Measurements from ENCODE around the gene CISH.

DNA sequence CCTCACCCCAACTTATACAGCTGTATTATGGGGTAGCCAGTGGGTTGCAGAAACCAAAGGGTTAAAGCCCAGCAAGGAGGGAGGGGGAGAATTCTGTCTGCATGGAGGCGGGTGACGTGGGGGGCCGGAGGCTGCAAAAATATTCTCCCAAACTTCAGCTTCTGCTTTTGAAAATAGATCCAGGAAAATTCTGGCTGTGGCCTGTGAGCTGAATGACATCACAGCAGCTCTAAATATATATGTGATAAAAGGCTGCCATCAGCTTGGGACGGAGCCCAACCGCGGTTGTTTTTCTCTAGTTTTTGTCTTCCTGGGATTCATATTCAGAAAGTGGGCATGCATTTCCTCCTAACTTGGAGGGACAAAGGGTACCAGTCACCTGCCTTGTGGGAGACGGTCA is 33.0 kb upstream of the CISH start:
- TF ChIP-seq EZH2 (IDR thresholded peaks at IDR 0.05): no peak
- TF ChIP-seq, protein P1, sequence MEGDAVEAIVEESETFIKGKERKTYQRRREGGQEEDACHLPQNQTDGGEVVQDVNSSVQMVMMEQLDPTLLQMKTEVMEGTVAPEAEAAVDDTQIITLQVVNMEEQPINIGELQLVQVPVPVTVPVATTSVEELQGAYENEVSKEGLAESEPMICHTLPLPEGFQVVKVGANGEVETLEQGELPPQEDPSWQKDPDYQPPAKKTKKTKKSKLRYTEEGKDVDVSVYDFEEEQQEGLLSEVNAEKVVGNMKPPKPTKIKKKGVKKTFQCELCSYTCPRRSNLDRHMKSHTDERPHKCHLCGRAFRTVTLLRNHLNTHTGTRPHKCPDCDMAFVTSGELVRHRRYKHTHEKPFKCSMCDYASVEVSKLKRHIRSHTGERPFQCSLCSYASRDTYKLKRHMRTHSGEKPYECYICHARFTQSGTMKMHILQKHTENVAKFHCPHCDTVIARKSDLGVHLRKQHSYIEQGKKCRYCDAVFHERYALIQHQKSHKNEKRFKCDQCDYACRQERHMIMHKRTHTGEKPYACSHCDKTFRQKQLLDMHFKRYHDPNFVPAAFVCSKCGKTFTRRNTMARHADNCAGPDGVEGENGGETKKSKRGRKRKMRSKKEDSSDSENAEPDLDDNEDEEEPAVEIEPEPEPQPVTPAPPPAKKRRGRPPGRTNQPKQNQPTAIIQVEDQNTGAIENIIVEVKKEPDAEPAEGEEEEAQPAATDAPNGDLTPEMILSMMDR (IDR thresholded peaks at IDR 0.05): no peak
